ENCODE results near the gene PTPRD. TPM values are rescaled to one million over a fixed set of nuclear protein-coding genes. Genes with fewer than 3 reads are reported as not detected.

The PTPRD gene
- total and polyA plus RNA-seq, 10 donors = 0.08 to 11.7 (median 2.9) TPM

DNA sequence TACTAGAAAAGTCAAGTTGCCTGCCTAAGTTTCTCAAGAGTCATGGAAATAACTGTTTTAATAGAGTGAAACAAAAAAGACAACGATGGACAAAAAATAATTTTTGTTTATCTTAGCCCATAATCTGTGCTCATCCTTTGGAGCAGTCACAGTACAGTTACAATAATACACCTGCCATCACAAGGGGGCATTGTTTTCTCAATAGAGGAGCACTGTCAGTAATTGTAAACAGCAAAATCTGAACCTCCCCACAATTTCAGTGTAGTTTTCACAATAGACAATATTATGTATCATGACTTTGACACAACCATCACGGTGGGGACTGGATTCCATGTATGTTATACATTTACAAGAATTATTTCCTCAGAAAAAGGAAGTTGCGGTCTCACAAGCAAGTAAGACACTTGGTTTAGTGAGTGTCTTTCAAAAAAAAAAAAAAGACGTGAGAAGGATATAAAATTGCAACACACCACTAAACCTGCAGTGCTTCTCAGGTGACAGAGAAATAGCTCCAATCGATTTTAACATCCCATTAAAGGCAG, 586.3 kb downstream of the PTPRD start:
- peaks cover 0 to 14% (median 8%) of the 10 kb centered on the region in 8 donors for H3K9me3 ChIP-seq
- no peaks in the 10 kb centered on the region for H3K27me3 ChIP-seq (replicated peaks in 1 of 7)
- H3K36me3 ChIP-seq = no peaks in the 10 kb centered on the region
- TF ChIP-seq, protein P1, sequence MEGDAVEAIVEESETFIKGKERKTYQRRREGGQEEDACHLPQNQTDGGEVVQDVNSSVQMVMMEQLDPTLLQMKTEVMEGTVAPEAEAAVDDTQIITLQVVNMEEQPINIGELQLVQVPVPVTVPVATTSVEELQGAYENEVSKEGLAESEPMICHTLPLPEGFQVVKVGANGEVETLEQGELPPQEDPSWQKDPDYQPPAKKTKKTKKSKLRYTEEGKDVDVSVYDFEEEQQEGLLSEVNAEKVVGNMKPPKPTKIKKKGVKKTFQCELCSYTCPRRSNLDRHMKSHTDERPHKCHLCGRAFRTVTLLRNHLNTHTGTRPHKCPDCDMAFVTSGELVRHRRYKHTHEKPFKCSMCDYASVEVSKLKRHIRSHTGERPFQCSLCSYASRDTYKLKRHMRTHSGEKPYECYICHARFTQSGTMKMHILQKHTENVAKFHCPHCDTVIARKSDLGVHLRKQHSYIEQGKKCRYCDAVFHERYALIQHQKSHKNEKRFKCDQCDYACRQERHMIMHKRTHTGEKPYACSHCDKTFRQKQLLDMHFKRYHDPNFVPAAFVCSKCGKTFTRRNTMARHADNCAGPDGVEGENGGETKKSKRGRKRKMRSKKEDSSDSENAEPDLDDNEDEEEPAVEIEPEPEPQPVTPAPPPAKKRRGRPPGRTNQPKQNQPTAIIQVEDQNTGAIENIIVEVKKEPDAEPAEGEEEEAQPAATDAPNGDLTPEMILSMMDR (IDR thresholded peaks at IDR 0.05 in 8 of 11, conservative IDR thresholded peaks at IDR 0.05 in 3 of 11) = no peak
- TF ChIP-seq POLR2A (IDR thresholded peaks at IDR 0.05) (no peak), POLR2AphosphoS5 (IDR thresholded peaks at IDR 0.05) (no peak)
- intact Hi-C loops (cut with DNase I; ENCODE audit: low total_unique reads) = no loop called here
- no peak overlapping the region for H3K27ac ChIP-seq
- no peak overlapping the region for H3K4me3 ChIP-seq
- DNase-seq = no peak
- 34 to 52% (median 44%) methylated on average over 5 of the region's 5 CpGs for WGBS, 5 donors
- no peaks in the 10 kb centered on the region for H3K4me1 ChIP-seq

DNA sequence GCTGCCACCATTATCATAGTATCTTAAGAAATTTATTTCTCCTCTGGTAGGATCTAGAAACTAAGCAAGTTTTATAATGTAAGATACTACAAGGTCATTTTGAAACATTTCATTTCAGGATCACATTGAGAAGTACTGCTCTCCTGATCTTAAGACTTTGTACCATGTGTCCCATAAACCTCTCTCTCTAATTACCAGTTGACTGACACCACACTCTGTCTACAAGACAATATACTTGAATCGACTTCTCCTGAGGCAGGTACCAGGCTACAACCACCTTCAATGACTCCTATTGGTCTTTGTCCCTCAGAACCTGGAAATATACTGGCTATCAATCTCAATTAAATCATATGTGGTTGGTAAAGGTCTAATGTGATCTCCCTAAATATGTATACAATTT, 597.0 kb downstream of the PTPRD start:
- DNase-seq = no peak
- no peaks in the 10 kb centered on the region for H3K27me3 ChIP-seq (replicated peaks in 1 of 7)
- H3K4me1 ChIP-seq = no peaks in the 10 kb centered on the region
- H3K4me3 ChIP-seq = no peak overlapping the region
- no peaks in the 10 kb centered on the region for H3K36me3 ChIP-seq
- intact Hi-C loops (cut with DNase I; ENCODE audit: low total_unique reads) = no loop called here
- no peak for TF ChIP-seq POLR2A (IDR thresholded peaks at IDR 0.05)
- TF ChIP-seq, protein P1 (IDR thresholded peaks at IDR 0.05 in 8 of 11, conservative IDR thresholded peaks at IDR 0.05 in 3 of 11) = no peak
- no peaks in the 10 kb centered on the region for H3K9me3 ChIP-seq
- no peak overlapping the region for H3K27ac ChIP-seq
- 73 to 90% (median 78%) methylated on average over 1 of the region's 1 CpG for WGBS, 5 donors

DNA sequence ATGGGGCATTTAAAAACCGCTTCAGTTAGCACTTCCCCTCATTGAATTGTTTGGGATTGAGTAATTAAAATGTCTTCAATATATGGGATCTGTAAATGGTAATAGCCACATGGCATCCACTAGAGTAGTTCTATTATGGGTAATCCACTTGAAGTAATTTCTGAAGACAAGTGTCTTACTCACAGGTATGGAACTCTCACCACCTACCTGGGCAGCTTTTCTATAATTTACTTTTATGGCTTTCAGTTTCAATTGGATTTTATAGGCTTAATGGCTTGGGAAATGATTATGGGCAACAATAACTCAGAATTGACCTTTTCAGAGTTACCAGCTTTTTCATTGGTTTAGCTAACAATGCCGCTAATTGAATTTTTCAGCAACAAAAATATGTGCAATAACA, 597.9 kb downstream of the PTPRD start:
- Histone ChIP-seq H3K4me1 (no peaks in the 10 kb centered on the region), H3K36me3 (no peaks in the 10 kb centered on the region), H3K27me3 (replicated peaks in 1 of 7) (no peaks in the 10 kb centered on the region), H3K9me3 (no peaks in the 10 kb centered on the region), H3K4me3 (no peak overlapping the region), H3K27ac (no peak overlapping the region)
- TF ChIP-seq, protein P1 (IDR thresholded peaks at IDR 0.05 in 8 of 11, conservative IDR thresholded peaks at IDR 0.05 in 3 of 11) = no peak
- no peak for TF ChIP-seq POLR2AphosphoS5 (IDR thresholded peaks at IDR 0.05)
- no peak for TF ChIP-seq POLR2A (IDR thresholded peaks at IDR 0.05)
- no peak for DNase-seq
- 84 to 91% (median 86%) methylated on average over 2 of the region's 2 CpGs for WGBS, 5 donors
- intact Hi-C loops (cut with DNase I; ENCODE audit: low total_unique reads) = no loop called here

DNA sequence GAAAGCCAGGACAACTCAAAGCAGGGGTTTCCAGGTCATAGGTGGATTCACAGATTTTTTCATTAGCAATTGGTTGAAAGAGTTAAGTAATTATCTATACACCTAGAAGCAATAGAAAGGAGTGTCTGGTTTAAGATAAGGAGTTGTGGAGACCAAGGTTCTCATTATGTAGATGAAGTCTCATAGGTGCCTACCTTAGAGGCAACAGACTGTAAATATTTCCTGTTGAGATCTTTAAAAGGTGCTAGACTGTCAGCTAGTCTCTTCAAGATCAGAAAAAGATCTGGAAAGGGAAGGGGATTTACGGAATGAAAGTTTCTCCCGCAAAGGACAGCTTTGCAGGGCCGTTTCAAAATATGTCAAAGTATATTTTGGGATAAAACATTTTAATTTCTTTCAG, 603.4 kb downstream of the PTPRD start:
- H3K4me1 ChIP-seq = no peaks in the 10 kb centered on the region
- TF ChIP-seq, protein P1 (IDR thresholded peaks at IDR 0.05 in 8 of 11, conservative IDR thresholded peaks at IDR 0.05 in 3 of 11) = no peak
- H3K4me3 ChIP-seq = no peak overlapping the region
- no peaks in the 10 kb centered on the region for H3K27me3 ChIP-seq (replicated peaks in 1 of 7)
- intact Hi-C loops (cut with DNase I; ENCODE audit: low total_unique reads) = no loop called here
- no peak overlapping the region for H3K27ac ChIP-seq
- no peak for DNase-seq
- WGBS, 5 donors = 86 to 94% (median 87%) methylated on average over 3 of the region's 3 CpGs
- no peaks in the 10 kb centered on the region for H3K9me3 ChIP-seq
- H3K36me3 ChIP-seq = no peaks in the 10 kb centered on the region
